ENCODE results near the gene MVB12B.

MVB12B gene

GRCh38 chr9:126363847-126364671 is 37.4 kb downstream of the MVB12B start:
- DNase-seq: no peak

GRCh38 chr9:126365780-126366179 is 39.2 kb downstream of the MVB12B start:
- DNase-seq: no peak

GRCh38 chr9:126366366-126367011 is 39.9 kb downstream of the MVB12B start:
- DNase-seq: no peak

GRCh38 chr9:126367139-126367538 is 40.5 kb downstream of the MVB12B start:
- DNase-seq: no peak

DNA sequence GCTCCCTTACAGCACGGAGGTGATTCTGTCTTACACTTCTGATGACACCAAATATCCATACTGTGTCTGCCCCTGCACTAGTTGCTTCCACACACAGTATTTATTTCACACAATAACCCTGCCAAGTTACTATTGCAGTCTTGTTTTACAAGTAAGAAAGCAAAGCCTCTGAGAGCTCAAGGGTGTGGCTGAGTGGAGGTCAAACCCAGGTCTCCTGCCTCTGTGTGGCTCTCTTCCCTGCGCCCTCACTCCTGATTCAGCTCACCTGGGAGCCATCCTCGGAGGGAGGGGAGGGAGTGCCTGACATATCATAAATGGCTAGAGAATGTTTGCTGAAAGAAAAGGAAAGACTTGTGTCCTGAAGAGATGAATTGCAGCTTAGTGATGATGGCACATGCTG is 41.0 kb downstream of the MVB12B start:
- no peak for DNase-seq

GRCh38 chr9:126368020-126368419 is 41.4 kb downstream of the MVB12B start:
- no peak for DNase-seq

- no peak for DNase-seq
Observed at GRCh38 chr9:126371007-126371870, 44.6 kb downstream of the MVB12B start.

- DNase-seq: no peak
Observed at GRCh38 chr9:126372716-126373115, 46.1 kb downstream of the MVB12B start.

- no peak for DNase-seq
Observed at GRCh38 chr9:126373241-126373640, 46.6 kb downstream of the MVB12B start.

GRCh38 chr9:126374366-126374781 is 47.7 kb downstream of the MVB12B start:
- DNase-seq: no peak

- DNase-seq: no peak
Observed at GRCh38 chr9:126375386-126375785, 48.8 kb downstream of the MVB12B start.

DNA sequence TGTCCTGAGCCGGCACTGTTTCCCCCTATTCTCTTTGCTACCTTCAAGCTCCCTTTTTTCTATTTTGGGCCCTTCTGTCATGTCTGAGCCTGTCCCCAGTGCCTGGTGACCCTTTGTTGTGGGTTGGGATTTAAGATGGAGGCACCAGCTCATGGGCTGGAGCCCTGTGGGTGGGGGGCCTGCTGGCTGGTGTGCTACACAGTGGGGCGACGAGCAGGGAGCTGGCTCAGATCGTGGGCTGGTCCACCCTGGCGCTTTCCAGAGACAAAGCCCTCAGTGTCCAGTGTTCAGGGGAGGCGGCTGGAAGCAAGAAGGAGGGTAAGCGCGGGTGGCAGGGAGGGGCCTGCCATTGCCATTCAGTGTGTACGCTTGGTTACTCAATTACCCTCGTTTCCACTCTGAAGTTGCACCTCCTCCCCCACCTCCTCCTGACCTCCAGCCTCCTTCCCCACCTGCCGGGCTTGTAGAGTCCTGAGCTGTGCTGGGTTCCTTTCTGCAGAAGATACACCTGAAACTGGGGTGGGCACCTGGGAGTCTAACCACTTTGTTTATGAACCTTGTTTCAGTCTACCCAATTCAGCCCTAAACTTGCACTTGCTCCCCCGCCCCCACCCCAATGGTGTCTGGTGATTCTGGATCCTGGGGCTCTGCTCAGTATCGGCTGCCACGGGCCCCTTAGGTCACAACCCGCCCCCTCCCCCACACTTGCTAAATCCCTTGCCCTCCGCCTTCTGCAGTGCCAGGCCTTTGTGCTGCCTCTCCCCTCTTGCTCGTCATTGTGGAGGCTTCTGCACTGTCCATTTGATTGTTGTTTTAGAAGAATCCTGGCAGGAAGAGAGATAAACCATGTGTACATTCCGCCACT is 49.9 kb downstream of the MVB12B start:
- no peak for DNase-seq

DNA sequence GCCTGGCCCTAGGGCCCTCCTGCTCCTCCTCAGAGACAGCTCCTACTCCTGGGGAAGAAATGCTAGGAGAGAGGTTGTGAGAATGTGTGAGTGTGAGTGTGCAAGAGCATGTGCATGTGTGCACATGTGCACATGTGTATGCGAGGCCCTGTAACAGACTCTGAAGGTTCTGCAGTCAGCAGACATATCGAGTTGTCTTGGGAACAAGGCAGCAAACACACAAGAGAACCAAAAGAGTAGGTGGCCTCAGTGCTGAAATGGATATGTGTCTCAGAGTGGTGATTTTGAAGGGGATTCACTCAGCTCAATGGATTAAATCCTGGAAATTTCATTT is 50.5 kb downstream of the MVB12B start:
- no peak for DNase-seq

DNA sequence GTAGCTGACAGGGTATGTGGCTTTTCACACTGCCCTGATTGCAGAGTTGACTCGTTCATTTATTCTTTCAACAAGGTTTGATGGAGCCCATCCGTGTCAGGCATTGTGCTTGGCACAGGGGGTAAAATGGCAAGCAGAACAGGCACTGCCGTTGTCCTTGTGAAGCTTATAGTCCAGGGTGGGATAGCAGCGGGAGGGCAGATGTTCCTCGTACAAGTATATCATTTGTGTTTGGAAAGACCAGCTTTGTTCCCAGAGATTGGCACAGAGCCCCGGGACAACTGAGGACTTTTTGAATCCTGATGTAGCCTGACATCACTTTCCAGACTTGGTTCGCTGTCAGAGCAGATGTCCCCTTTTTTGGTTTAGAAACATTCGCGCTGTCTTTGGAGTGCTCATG is 50.9 kb downstream of the MVB12B start:
- DNase-seq: no peak

GRCh38 chr9:126378761-126379160 is 52.1 kb downstream of the MVB12B start:
- DNase-seq: no peak

- no peak for DNase-seq
Observed at GRCh38 chr9:126379661-126380360, 53.2 kb downstream of the MVB12B start.

GRCh38 chr9:126380447-126380846 is 53.8 kb downstream of the MVB12B start:
- no peak for DNase-seq

DNA sequence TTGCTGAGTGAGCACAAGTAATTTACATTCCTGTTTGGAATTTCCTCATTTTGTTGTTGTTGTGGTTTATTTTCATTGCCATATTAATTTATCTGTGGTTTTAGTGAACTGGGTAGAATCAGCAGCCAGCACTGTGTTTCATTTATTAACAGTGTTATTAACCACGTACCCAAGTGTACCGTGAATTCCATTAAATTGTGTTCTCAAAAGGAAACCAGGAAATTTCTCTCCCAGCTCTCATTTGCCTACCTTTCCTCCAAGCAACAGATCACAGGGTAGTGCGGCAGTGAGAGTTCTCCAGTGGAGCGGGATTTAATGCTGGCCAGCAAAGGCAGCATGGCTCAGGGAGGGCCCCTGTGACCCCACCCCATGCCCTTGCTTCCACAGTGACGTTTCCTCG is 54.6 kb downstream of the MVB12B start:
- DNase-seq: no peak

- no peak for DNase-seq
Observed at GRCh38 chr9:126383406-126384046, 56.9 kb downstream of the MVB12B start.

DNA sequence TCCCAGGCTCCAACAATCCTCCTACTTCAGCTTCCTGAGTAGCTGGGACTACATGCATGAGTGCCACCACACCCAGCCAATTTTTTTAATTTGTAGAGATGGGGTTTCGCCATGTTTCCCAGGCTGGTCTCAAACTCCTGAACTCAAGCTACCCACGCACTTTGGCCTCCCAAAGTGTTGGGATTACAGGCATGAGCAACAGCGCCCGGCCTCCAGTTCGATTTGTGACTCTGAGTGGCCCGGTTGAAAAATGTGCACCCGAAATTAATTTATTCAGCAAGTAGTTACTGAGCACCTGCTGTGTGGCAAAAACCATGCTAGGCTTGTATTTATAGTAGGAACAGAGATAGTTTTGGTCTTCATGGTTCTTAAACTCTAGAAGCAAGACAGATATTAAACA is 58.3 kb downstream of the MVB12B start:
- DNase-seq: no peak

DNA sequence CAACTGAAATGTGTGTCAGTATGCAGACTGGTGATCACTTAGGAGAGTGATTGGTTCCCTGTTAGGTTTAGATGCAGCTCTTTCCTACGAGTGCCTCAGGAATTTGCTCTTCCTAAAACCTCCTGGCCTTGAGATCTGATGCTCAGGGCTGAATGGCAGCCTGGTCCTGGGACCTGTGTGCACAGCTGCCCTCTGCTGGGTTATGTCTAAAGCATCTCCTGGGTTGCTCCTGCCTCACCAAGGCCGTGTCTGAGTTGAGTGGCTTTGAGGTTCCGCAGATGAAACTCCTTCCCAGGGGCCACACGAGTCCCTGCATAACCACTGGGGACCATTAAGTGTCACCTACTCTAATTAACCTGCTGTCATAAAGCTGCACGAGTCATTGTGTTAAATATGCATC is 59.5 kb downstream of the MVB12B start:
- DNase-seq: no peak

DNA sequence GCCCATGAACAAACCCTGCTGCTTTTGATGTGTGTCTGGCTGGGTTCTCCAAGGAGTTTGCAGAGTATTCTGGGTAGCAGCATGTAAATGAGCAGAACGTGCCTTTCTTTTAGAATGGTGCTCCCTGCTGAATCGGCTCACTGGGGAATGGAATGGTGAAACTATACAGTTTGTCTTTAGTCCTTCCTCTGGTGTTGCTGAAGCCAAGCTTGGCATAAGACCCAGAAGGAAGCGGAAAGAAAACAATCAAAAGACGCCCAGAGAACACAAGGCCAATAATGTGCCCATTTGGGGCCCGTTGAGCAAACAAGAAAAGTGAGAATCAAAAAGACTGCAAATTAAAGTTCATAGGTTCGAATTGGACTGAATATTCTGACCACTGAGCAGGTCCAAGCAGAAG is 60.1 kb downstream of the MVB12B start:
- DNase-seq: no peak

Measured in activated effector memory CD4-positive, alpha-beta T cell treated with anti-CD3 and anti-CD28 coated beads, Interleukin-2, amount 50 U/mL, for 16 hours (primary cell).